ENCODE results near the gene MFAP3L. TPM values are rescaled to one million over a fixed set of nuclear protein-coding genes. Genes with fewer than 3 reads are reported as not detected.

MFAP3L gene
- total and polyA plus RNA-seq, 2 donors (not counting 1 experiment from before 2014, with no cell fraction given) = 0.49 to 0.50 TPM

- Histone ChIP-seq H3K27ac (ENCODE audit: insufficient read depth, low read length) (no peak overlapping the region), H4K20me1 (ENCODE audit: control insufficient read depth, extremely low read depth, insufficient read depth, low read length) (no peaks in the 10 kb centered on the region), H2AFZ (ENCODE audit: low read length) (no peak overlapping the region), H3K36me3 (ENCODE audit: control insufficient read depth, insufficient read depth, low read length) (no peaks in the 10 kb centered on the region), H3K9me3 (ENCODE audit: control insufficient read depth, insufficient read depth, low read depth, low read length) (no peaks in the 10 kb centered on the region), H3K79me2 (ENCODE audit: control insufficient read depth, insufficient read depth, low read length) (no peaks in the 10 kb centered on the region), H3K27me3 (ENCODE audit: control insufficient read depth, insufficient read depth, low read length) (no peaks in the 10 kb centered on the region), H3K4me3 (replicated peaks in 1 of 4; ENCODE audit: control extremely low read depth in 1 of 4, insufficient read depth in 1 of 4, low read depth in 3 of 4, low read length in 4 of 4) (no peak overlapping the region), H3K9ac (ENCODE audit: insufficient read depth, low read length) (no peak overlapping the region), H3K4me1 (ENCODE audit: control insufficient read depth, extremely low read depth, insufficient read depth, low read length) (no peaks in the 10 kb centered on the region), H3K4me2 (ENCODE audit: extremely low read depth, insufficient read depth, low read length) (no peak overlapping the region)
- TF ChIP-seq, protein P1, sequence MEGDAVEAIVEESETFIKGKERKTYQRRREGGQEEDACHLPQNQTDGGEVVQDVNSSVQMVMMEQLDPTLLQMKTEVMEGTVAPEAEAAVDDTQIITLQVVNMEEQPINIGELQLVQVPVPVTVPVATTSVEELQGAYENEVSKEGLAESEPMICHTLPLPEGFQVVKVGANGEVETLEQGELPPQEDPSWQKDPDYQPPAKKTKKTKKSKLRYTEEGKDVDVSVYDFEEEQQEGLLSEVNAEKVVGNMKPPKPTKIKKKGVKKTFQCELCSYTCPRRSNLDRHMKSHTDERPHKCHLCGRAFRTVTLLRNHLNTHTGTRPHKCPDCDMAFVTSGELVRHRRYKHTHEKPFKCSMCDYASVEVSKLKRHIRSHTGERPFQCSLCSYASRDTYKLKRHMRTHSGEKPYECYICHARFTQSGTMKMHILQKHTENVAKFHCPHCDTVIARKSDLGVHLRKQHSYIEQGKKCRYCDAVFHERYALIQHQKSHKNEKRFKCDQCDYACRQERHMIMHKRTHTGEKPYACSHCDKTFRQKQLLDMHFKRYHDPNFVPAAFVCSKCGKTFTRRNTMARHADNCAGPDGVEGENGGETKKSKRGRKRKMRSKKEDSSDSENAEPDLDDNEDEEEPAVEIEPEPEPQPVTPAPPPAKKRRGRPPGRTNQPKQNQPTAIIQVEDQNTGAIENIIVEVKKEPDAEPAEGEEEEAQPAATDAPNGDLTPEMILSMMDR (conservative IDR thresholded peaks at IDR 0.05 in 1 of 2, IDR thresholded peaks at IDR 0.05 in 1 of 2; ENCODE audit: low read depth in 1 of 2, low read length in 2 of 2) = no peak
- no peak for TF ChIP-seq EZH2 (IDR thresholded peaks at IDR 0.05; ENCODE audit: low read length, missing control alignments)
- DNase-seq (ENCODE audit: low read depth in 2 of 2) = no peak
Observed at GRCh38 chr4:169941141-169941540, 85.1 kb downstream of the MFAP3L start.

DNA sequence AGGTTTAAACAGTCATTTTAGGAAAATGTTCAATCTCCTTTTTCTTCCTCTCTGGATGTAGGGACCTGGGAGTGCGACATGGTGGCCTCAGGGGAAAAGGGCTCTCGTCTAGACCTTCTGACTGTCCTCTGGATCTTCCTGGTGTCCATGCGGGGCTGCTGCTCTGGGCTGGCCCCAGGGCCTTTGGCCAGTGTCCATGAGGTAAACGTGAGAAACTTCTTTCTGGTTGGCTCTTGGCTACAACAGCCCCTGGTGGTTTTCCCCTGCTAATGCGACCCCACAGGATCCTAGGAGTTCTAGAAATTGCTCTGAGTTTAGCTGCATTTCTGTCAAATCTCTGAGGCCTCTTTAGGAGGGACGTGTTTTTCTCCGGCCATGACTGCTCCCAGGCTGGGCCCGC lies 85.7 kb downstream of the MFAP3L start:
- TF ChIP-seq, protein P1 (conservative IDR thresholded peaks at IDR 0.05 in 1 of 2, IDR thresholded peaks at IDR 0.05 in 1 of 2; ENCODE audit: low read depth in 1 of 2, low read length in 2 of 2) = no peak
- TF ChIP-seq EZH2 (IDR thresholded peaks at IDR 0.05; ENCODE audit: low read length, missing control alignments) = no peak
- Histone ChIP-seq H3K36me3 (ENCODE audit: control insufficient read depth, insufficient read depth, low read length) (no peaks in the 10 kb centered on the region), H3K27me3 (ENCODE audit: control insufficient read depth, insufficient read depth, low read length) (no peaks in the 10 kb centered on the region), H3K4me1 (ENCODE audit: control insufficient read depth, extremely low read depth, insufficient read depth, low read length) (no peaks in the 10 kb centered on the region), H3K27ac (ENCODE audit: insufficient read depth, low read length) (no peak overlapping the region), H3K4me2 (ENCODE audit: extremely low read depth, insufficient read depth, low read length) (no peak overlapping the region), H3K4me3 (replicated peaks in 1 of 4; ENCODE audit: control extremely low read depth in 1 of 4, insufficient read depth in 1 of 4, low read depth in 3 of 4, low read length in 4 of 4) (no peak overlapping the region), H3K9me3 (ENCODE audit: control insufficient read depth, insufficient read depth, low read depth, low read length) (no peaks in the 10 kb centered on the region), H4K20me1 (ENCODE audit: control insufficient read depth, extremely low read depth, insufficient read depth, low read length) (no peaks in the 10 kb centered on the region), H2AFZ (ENCODE audit: low read length) (no peak overlapping the region), H3K9ac (ENCODE audit: insufficient read depth, low read length) (no peak overlapping the region), H3K79me2 (ENCODE audit: control insufficient read depth, insufficient read depth, low read length) (no peaks in the 10 kb centered on the region)
- DNase-seq (ENCODE audit: low read depth in 2 of 2) = no peak

Other genes starting within 250 kb of the MFAP3L start
- gene AADAT, start 63.6 kb upstream of the MFAP3L start, total RNA-seq = 2.6 and 3.5 TPM in 2 replicates
- gene AADAT, start 63.6 kb upstream of the MFAP3L start, polyA plus RNA-seq = 7.6 and 9.9 TPM in 2 replicates

Measured in fibroblast of lung (primary cell).